Endodermal cell (in vitro differentiated cells): Measurements from ENCODE around the gene RUVBL2. TPM values are rescaled to one million over a fixed set of nuclear protein-coding genes. Genes with fewer than 3 reads are reported as not detected.
A peak's percentile ranks its signal among the peaks of the same experiment; 100 is the strongest.
"Not testable (repeated sequence)": the region's sequence is repeated elsewhere in the genome, so short reads cannot be mapped to it uniquely, and the experiment has no call there.

Source experiments
- DNase-seq: peaks from one replicate; pipeline ENCODE4 v3.0.0-alpha.2; 2017
- H3K27ac ChIP-seq: 2 replicates; pipeline ENCODE4 v1.5.1; 2013; ENCODE audit warnings: mild to moderate bottlenecking, low read depth, low read length, moderate library complexity
- H3K27me3 ChIP-seq: 2 replicates; pipeline ENCODE4 v1.6.1; 2013; ENCODE audit warnings: mild to moderate bottlenecking, low read length, moderate library complexity; ENCODE audit not compliant: insufficient read depth, control insufficient read depth, poor library complexity, severe bottlenecking
- H3K36me3 ChIP-seq: 2 replicates; pipeline ENCODE4 v1.7.0; 2013; ENCODE audit warnings: mild to moderate bottlenecking, low read length, moderate library complexity; ENCODE audit not compliant: control insufficient read depth, insufficient read depth
- H3K4me1 ChIP-seq: one replicate; pipeline ENCODE4 v1.7.0; 2013; ENCODE audit warnings: low read length; ENCODE audit not compliant: control insufficient read depth, insufficient read depth
- H3K4me3 ChIP-seq: 2 replicates; pipeline ENCODE4 v1.5.1; 2013; ENCODE audit warnings: mild to moderate bottlenecking, low read length, moderate library complexity
- H3K9ac ChIP-seq: 2 replicates; pipeline ENCODE4 v1.6.1; 2013; ENCODE audit warnings: mild to moderate bottlenecking, low read length, moderate library complexity; ENCODE audit not compliant: poor library complexity, severe bottlenecking; ENCODE audit errors: extremely low read depth
- H3K9me3 ChIP-seq: 2 replicates; pipeline ENCODE4 v1.6.1; 2013; ENCODE audit warnings: mild to moderate bottlenecking, low read length, moderate library complexity; ENCODE audit not compliant: control insufficient read depth
- H3K27ac Mint-ChIP-seq: 2 replicates; pipeline ENCODE4 v1.8.0; 2020; ENCODE audit warnings: mixed read lengths
- H3K27me3 Mint-ChIP-seq: 2 replicates; pipeline ENCODE4 v1.8.0; 2021; ENCODE audit warnings: mild to moderate bottlenecking, mixed read lengths; ENCODE audit not compliant: insufficient read depth
- H3K36me3 Mint-ChIP-seq: 2 replicates; pipeline ENCODE4 v1.8.0; 2020; ENCODE audit warnings: low read depth, mixed read lengths
- H3K4me1 Mint-ChIP-seq: 2 replicates; pipeline ENCODE4 v1.8.0; 2020; ENCODE audit warnings: mixed read lengths
- H3K4me3 Mint-ChIP-seq: 2 replicates; pipeline ENCODE4 v1.8.0; 2020; ENCODE audit warnings: mild to moderate bottlenecking, moderate library complexity, mixed read lengths
- H3K9me3 Mint-ChIP-seq: 2 replicates; pipeline ENCODE4 v1.8.0; 2020; ENCODE audit warnings: mild to moderate bottlenecking, mixed read lengths
- WGBS, 2 experiments: methylation state at CpG; one replicate each; pipeline versions ENCODE4 v1.1.5 to v1.1.7; 2013; ENCODE audit warnings: missing lambda C conversion rate in 2 of 2, mixed read lengths in 1 of 2; ENCODE audit not compliant: insufficient coverage in 1 of 2, insufficient read length in 1 of 2; 5-methylcytosine and 5-hydroxymethylcytosine counted together
- total RNA-seq, 2 donors: library from RNA; stranded (reverse); fragmentation: NEBNext Ultra II Directional in 1 of 2; extraction: Animal tissue kit (Norgen Biotek cat#: 25700) in 1 of 2; gene quantifications; 2 replicates in 1 of 2; 3 replicates in 1 of 2; pipeline ENCODE4 v1.2.1, GENCODE V29; 2021
- TF ChIP-seq, protein P1 (sequence below): fragments of 200-600 bp; sonication (generic); conservative IDR thresholded peaks from 2 replicates; pipeline ENCODE4 v1.5.0; 2021; ENCODE audit warnings: antibody characterized with exemption, mild to moderate bottlenecking

The RUVBL2 gene
- total RNA-seq, 2 donors from 2014 or later, result 101 to 112 TPM

DNA sequence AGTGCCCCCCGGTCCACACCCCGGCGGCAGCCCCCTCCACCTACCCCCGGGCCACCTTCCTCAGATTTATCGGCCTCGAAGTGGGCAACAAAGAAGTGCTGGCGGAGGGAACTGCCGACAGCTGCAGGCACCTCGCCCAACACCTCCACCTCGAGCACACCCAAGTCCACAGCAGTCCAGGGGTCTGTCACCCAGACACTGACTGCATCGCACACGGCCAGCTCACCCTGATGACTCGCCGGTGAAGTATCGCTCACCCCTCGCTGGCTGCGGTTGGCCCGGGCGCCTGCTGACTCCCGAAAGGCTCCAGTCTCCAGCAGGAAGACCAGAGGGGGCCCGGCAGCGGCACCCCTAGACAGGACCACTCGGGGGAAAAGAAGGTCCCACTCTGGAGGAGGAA is 31.9 kb downstream of the RUVBL2 start:
- not testable (repeated sequence) for H3K4me1 Mint-ChIP-seq, H3K27ac ChIP-seq, H3K9me3 Mint-ChIP-seq, H3K27me3 ChIP-seq, DNase-seq, H3K36me3 ChIP-seq, H3K4me3 Mint-ChIP-seq, H3K9ac ChIP-seq, H3K36me3 Mint-ChIP-seq, H3K9me3 ChIP-seq, H3K4me3 ChIP-seq, H3K27ac Mint-ChIP-seq, H3K4me1 ChIP-seq
- WGBS, 2 experiments, result 84 to 88% methylated on average over 7 to 23 of the region's 23 CpGs
- H3K27me3 Mint-ChIP-seq, result peaks cover 25% of the 10 kb centered on the region

DNA sequence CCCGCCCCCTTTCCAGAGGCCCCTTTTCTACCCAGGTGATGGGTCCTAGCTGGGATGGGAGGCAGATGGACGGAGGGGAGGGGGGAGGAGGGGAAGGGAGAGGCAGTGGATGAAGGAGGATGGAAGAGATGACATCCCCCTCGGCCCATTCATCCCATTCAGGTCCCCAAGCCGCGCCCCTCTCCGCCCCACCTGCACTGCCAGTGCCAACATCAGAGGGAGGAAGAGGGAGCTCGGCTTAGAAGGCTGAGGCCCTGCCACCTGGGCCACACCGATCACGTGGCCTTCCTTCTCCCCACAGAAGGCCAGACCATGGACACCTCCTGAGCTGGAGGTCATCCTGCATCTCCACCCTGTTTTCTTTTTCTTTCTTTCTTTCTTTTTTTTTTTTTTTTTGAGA is 35.0 kb downstream of the RUVBL2 start:
- not testable (repeated sequence) for H3K36me3 ChIP-seq, H3K9ac ChIP-seq, H3K4me1 Mint-ChIP-seq, H3K4me3 Mint-ChIP-seq, H3K27ac ChIP-seq, DNase-seq, H3K4me1 ChIP-seq, H3K9me3 Mint-ChIP-seq, H3K36me3 Mint-ChIP-seq, H3K4me3 ChIP-seq, H3K9me3 ChIP-seq, H3K27me3 ChIP-seq, H3K27ac Mint-ChIP-seq
- 87% methylated on average over 7 of the region's 9 CpGs; no CpG with 5 or more reads in 1 of the 2 experiments for WGBS, 2 experiments
- H3K27me3 Mint-ChIP-seq, result peaks cover 14% of the 10 kb centered on the region

DNA sequence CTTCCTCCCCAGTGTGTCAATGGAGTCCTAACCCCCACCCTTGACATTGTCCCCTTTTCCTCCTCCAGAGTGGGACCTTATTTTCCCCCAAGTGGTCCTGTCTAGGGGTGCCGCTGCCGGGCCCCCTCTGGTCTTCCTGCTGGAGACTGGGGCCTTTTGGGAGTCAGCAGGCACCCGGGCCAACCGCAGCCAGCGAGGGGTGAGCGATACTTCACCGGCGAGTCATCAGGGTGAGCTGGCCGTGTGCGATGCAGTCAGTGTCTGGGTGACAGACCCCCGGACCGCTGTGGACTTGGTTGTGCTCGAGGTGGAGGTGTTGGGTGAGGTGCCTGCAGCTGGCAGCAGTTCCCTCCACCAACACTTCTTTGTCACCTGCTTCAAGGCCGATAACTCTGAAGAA is 36.1 kb downstream of the RUVBL2 start:
- H3K4me1 Mint-ChIP-seq, H3K4me1 ChIP-seq, DNase-seq, H3K27me3 ChIP-seq, H3K36me3 Mint-ChIP-seq, H3K27ac Mint-ChIP-seq, H3K4me3 ChIP-seq, H3K9me3 ChIP-seq, H3K4me3 Mint-ChIP-seq, H3K36me3 ChIP-seq, H3K27ac ChIP-seq, H3K9me3 Mint-ChIP-seq, H3K9ac ChIP-seq: not testable (repeated sequence)
- H3K27me3 Mint-ChIP-seq, result peaks cover 14% of the 10 kb centered on the region
- WGBS, 2 experiments, result 85 to 88% methylated on average over 5 to 14 of the region's 14 CpGs

DNA sequence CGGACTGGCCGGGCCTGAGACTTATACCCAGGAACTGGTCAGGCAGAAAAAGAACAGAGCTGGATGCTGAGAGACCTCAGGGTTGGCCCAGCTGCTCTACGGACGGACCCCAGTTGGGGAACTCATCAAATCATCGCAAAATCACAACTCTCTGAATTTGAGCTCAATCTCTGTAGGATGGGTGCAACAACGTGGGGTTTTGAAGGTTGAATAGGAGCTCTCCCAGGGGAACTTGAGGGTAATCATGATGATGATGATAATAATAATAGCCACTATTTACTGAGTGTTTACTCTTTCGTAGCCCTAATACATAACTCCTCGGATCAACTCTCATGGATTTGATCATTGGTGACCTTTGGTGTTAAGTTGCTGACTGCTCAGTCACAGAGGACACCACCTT is 36.6 kb downstream of the RUVBL2 start:
- H3K36me3 ChIP-seq, H3K9ac ChIP-seq, H3K4me3 ChIP-seq, DNase-seq, H3K9me3 ChIP-seq, H3K36me3 Mint-ChIP-seq, H3K4me3 Mint-ChIP-seq, H3K4me1 Mint-ChIP-seq, H3K27me3 ChIP-seq, H3K27ac Mint-ChIP-seq, H3K27ac ChIP-seq, H3K9me3 Mint-ChIP-seq, H3K4me1 ChIP-seq: not testable (repeated sequence)
- H3K27me3 Mint-ChIP-seq, result peaks cover 13% of the 10 kb centered on the region
- WGBS, 2 experiments, result 76 to 95% methylated on average over 3 to 4 of the region's 8 CpGs

DNA sequence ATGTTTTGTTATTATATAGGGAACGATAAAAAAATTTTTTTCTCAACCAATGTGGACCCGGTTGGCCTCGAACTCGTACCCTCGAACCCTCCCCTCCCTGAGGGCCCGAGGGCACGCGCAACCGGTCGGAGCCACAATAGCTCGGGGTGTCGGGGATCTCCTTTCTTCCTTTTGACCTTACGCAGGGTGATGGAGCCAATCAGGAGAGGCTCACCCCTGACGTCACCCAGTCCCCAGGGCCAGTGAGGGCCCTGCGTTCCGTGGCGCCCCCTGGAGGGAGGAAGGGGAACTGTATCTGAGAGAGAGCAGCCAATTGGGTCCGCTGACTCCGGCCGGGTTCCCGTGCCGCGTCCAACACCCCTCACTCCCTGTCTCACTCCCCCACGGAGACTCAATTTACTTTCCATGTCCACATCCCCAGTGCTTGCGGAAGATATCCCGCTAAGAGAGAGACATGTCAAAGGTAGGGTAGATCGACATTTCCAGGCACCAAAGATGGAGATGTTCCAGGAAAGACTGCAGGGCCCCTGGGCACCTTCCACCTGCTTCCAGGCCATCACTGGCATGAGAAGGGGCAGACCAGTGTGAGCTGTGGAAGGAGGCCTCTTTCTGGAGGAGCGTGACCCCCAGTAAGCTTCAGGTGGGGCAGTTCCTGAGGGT is 38.1 kb downstream of the RUVBL2 start, which contains the start of gene CGB2:
TSS of gene CGB2 (plus strand) at position 249 of the 660 bp plus-strand sequence. CDS start at position 455, 206 bp downstream.
- not testable (repeated sequence) for H3K27ac Mint-ChIP-seq, H3K36me3 ChIP-seq, H3K4me1 ChIP-seq, H3K27ac ChIP-seq, H3K9ac ChIP-seq, H3K9me3 Mint-ChIP-seq, H3K27me3 ChIP-seq, H3K36me3 Mint-ChIP-seq, H3K9me3 ChIP-seq, H3K4me3 ChIP-seq, H3K4me3 Mint-ChIP-seq, H3K4me1 Mint-ChIP-seq
- WGBS, 2 experiments, result 78 to 80% methylated on average over 13 to 25 of the region's 28 CpGs
- TF ChIP-seq, protein P1, sequence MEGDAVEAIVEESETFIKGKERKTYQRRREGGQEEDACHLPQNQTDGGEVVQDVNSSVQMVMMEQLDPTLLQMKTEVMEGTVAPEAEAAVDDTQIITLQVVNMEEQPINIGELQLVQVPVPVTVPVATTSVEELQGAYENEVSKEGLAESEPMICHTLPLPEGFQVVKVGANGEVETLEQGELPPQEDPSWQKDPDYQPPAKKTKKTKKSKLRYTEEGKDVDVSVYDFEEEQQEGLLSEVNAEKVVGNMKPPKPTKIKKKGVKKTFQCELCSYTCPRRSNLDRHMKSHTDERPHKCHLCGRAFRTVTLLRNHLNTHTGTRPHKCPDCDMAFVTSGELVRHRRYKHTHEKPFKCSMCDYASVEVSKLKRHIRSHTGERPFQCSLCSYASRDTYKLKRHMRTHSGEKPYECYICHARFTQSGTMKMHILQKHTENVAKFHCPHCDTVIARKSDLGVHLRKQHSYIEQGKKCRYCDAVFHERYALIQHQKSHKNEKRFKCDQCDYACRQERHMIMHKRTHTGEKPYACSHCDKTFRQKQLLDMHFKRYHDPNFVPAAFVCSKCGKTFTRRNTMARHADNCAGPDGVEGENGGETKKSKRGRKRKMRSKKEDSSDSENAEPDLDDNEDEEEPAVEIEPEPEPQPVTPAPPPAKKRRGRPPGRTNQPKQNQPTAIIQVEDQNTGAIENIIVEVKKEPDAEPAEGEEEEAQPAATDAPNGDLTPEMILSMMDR, result peak; percentile 79
- peak; percentile 87 for DNase-seq
- peaks cover 17% of the 10 kb centered on the region for H3K27me3 Mint-ChIP-seq
